ENCODE data around the gene UFC1. TPM values are rescaled to one million over a fixed set of nuclear protein-coding genes. Genes with fewer than 3 reads are reported as not detected.

The UFC1 gene
- total RNA-seq, result 10 to 100 TPM; 30.1 to 96.4 (median 51.5) TPM

DNA sequence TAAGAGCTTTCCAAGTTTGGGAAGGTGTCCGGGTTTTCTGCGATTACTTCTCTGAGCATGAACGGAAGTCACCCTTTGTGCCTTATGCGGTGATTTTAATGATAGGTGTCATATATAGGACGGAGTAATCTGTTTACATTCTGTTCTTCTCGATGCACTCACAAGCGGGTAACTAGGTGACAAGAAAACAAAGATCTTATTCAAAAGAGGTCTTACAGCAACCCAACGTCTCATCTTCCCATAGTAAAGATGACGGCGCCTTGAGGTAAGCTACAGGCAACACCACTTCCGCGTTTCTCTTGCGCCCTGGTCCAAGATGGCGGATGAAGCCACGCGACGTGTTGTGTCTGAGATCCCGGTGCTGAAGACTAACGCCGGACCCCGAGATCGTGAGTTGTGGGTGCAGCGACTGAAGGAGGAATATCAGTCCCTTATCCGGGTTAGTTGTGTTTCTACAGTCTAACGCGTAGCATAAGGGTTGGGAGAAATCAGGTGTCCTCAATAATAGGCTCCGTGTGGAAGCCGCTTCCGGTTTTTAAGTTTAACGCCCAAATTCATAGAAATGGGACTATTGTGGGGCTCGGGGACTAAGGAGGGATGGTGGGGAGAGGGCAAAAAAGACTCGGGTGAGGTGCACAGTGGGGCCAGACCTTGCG lies at the start of gene UFC1:
TSS of gene UFC1 (plus strand) at position 297 of the 656 bp plus-strand sequence. CDS start at position 317, 20 bp downstream.
- H3K27me3 ChIP-seq, result no peaks in the 10 kb centered on the region
- in situ Hi-C loops (cut with MboI; ENCODE audit: low pct_ligation_motif_present in 1 of 4, low pct_unique_long_range_greater_than_20kb in 1 of 4, low sequenced_read_pairs in 3 of 4) (no loop called here), intact Hi-C loops (cut with DNase I; ENCODE audit: low total_unique reads) (no loop called here)
- H3K9me3 ChIP-seq, result no peaks in the 10 kb centered on the region
- peak within 1 kb of the TSS; percentile 50 to 85 (median 70) for H3K4me3 ChIP-seq
- H3K36me3 ChIP-seq, result no peaks in the 10 kb centered on the region
- TF ChIP-seq EP300 (IDR thresholded peaks at IDR 0.05; ENCODE audit: low read depth) (no peak), POLR2AphosphoS5 (IDR thresholded peaks at IDR 0.05) (peak; percentile 42 to 74 (median 64)), POLR2A (IDR thresholded peaks at IDR 0.05) (peak; percentile 61)
- TF ChIP-seq, protein P1, sequence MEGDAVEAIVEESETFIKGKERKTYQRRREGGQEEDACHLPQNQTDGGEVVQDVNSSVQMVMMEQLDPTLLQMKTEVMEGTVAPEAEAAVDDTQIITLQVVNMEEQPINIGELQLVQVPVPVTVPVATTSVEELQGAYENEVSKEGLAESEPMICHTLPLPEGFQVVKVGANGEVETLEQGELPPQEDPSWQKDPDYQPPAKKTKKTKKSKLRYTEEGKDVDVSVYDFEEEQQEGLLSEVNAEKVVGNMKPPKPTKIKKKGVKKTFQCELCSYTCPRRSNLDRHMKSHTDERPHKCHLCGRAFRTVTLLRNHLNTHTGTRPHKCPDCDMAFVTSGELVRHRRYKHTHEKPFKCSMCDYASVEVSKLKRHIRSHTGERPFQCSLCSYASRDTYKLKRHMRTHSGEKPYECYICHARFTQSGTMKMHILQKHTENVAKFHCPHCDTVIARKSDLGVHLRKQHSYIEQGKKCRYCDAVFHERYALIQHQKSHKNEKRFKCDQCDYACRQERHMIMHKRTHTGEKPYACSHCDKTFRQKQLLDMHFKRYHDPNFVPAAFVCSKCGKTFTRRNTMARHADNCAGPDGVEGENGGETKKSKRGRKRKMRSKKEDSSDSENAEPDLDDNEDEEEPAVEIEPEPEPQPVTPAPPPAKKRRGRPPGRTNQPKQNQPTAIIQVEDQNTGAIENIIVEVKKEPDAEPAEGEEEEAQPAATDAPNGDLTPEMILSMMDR (IDR thresholded peaks at IDR 0.05), result no peak
- WGBS, 2 donors (ENCODE audit: low coverage in 1 of 2), result 0 to 1% methylated on average over 12 to 33 of the region's 33 CpGs
- peak; percentile 82 for DNase-seq
- H3K27ac ChIP-seq, result peak within 1 kb of the TSS; percentile 90 to 96 (median 92)
- peaks cover 2 to 21% (median 9%) of the 10 kb centered on the region in 4 donors for H3K4me1 ChIP-seq

DNA sequence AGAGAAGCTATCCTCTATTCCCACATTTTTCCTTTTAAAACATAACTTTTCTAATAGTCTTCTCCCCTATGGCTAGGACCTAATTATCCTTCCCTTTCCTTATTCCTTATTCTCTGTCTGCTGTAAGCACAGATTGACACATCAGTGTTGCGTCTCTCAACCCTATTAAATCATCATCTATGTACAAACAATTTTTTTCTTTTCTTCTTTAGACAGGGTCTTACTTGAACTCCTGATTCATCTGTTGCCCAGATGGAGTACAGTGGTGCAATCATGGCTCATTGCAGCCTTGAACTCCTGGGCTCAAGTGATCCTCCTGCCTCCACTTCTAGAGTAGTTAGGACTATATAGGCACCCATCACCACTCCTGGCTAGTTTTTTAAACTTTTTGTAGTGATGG lies 47.3 kb upstream of the UFC1 start:
- Histone ChIP-seq H3K27me3 (no peaks in the 10 kb centered on the region), H3K4me3 (no peak overlapping the region), H3K36me3 (peaks cover 0 to 6% (median 0%) of the 10 kb centered on the region in 4 donors), H3K27ac (no peak overlapping the region), H3K4me1 (no peaks in the 10 kb centered on the region), H3K9me3 (no peaks in the 10 kb centered on the region)
- intact Hi-C loops (cut with DNase I; ENCODE audit: low total_unique reads), result no loop called here
- DNase-seq, result no peak
- in situ Hi-C loops (cut with MboI; ENCODE audit: low pct_ligation_motif_present in 1 of 4, low pct_unique_long_range_greater_than_20kb in 1 of 4, low sequenced_read_pairs in 3 of 4), result no loop called here
- 92 to 95% methylated on average over 1 of the region's 1 CpG for WGBS, 2 donors (ENCODE audit: low coverage in 1 of 2)
- no peak for TF ChIP-seq POLR2A (IDR thresholded peaks at IDR 0.05)
- TF ChIP-seq POLR2AphosphoS5 (IDR thresholded peaks at IDR 0.05), result no peak
- TF ChIP-seq, protein P1 (IDR thresholded peaks at IDR 0.05), result no peak
- no peak for TF ChIP-seq EP300 (IDR thresholded peaks at IDR 0.05; ENCODE audit: low read depth)

DNA sequence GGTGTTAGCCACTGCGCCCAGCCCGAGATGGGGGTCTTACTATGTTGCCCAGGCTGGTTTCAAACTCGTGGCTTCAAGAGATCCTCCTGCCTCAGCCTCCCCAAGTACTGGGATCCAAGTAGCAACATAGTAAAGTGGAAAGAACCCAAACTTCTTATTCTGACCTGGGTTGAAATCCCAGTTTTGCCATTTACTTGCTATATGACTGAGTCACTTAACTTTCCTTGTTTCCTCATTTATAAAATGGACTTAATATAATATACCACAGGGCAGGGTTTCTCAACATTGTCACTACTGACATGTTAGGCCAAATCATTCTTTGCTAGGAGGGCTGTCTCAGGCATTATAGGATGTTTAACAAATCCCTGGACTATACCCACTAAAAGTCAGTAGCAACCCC lies 42.7 kb upstream of the UFC1 start:
- peaks cover 3 to 35% (median 5%) of the 10 kb centered on the region in 4 donors for H3K4me1 ChIP-seq
- no peak overlapping the region for H3K27ac ChIP-seq
- intact Hi-C loops (cut with DNase I; ENCODE audit: low total_unique reads), result no loop called here
- H3K4me3 ChIP-seq, result no peak overlapping the region
- WGBS, 2 donors (ENCODE audit: low coverage in 1 of 2), result 88% methylated on average over 3 of the region's 3 CpGs; no CpG with 5 or more reads in 1 of the 2 donors
- DNase-seq, result no peak
- H3K27me3 ChIP-seq, result no peaks in the 10 kb centered on the region
- in situ Hi-C loops (cut with MboI; ENCODE audit: low pct_ligation_motif_present in 1 of 4, low pct_unique_long_range_greater_than_20kb in 1 of 4, low sequenced_read_pairs in 3 of 4), result no loop called here
- H3K36me3 ChIP-seq, result no peaks in the 10 kb centered on the region
- no peaks in the 10 kb centered on the region for H3K9me3 ChIP-seq
- no peak for TF ChIP-seq EP300 (IDR thresholded peaks at IDR 0.05; ENCODE audit: low read depth)
- TF ChIP-seq, protein P1 (IDR thresholded peaks at IDR 0.05), result no peak
- TF ChIP-seq POLR2AphosphoS5 (IDR thresholded peaks at IDR 0.05), result no peak
- TF ChIP-seq POLR2A (IDR thresholded peaks at IDR 0.05), result no peak

DNA sequence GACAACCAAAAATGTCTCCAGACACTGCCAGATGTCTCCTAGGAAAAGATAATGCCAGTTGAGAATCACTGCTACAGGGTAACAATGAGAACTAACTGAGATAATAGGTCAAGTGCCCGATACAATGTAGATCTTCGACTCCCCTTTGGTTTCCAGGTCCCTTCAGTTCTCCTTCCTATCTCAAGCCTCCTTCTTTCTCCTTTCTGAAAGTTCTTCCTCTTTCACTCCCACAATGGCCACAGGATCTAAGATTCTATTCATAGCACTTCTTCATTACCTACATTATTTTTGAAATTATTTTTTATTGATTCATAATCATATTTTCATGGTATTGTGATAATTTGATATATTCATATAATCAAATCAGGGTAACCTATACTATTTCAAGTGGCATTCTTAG lies 42.3 kb upstream of the UFC1 start:
- DNase-seq, result no peak
- in situ Hi-C loops (cut with MboI; ENCODE audit: low pct_ligation_motif_present in 1 of 4, low pct_unique_long_range_greater_than_20kb in 1 of 4, low sequenced_read_pairs in 3 of 4) (no loop called here), intact Hi-C loops (cut with DNase I; ENCODE audit: low total_unique reads) (no loop called here)
- H3K27me3 ChIP-seq, result no peaks in the 10 kb centered on the region
- no peaks in the 10 kb centered on the region for H3K36me3 ChIP-seq
- no peak overlapping the region for H3K4me3 ChIP-seq
- H3K4me1 ChIP-seq, result peaks cover 6 to 39% (median 9%) of the 10 kb centered on the region in 4 donors
- 86% methylated on average over 2 of the region's 2 CpGs; no CpG with 5 or more reads in 1 of the 2 donors for WGBS, 2 donors (ENCODE audit: low coverage in 1 of 2)
- TF ChIP-seq EP300 (IDR thresholded peaks at IDR 0.05; ENCODE audit: low read depth) (no peak), POLR2A (IDR thresholded peaks at IDR 0.05) (no peak), POLR2AphosphoS5 (IDR thresholded peaks at IDR 0.05) (no peak)
- TF ChIP-seq, protein P1 (IDR thresholded peaks at IDR 0.05), result no peak
- no peaks in the 10 kb centered on the region for H3K9me3 ChIP-seq
- H3K27ac ChIP-seq, result no peak overlapping the region
